Keratinocyte (primary cell): ENCODE data around the gene BBS7.

Source experiments
- CTCF ChIP-seq, 3 experiments: IDR thresholded peaks in 1 of 3; conservative IDR thresholded peaks in 1 of 3; optimal IDR thresholded peaks in 1 of 3; 2 replicates in 2 of 3; 3 replicates in 1 of 3; pipeline versions ENCODE3 to v1.5.1; 2011; ENCODE audit warnings: low read length in 3 of 3, mild to moderate bottlenecking in 3 of 3, moderate library complexity in 2 of 3, control low read depth in 1 of 3, inconsistent platforms in 1 of 3; ENCODE audit not compliant: insufficient read depth in 2 of 3; ENCODE audit errors: extremely low read depth in 1 of 3
- EZH2 ChIP-seq: IDR thresholded peaks from one replicate; pipeline ENCODE4 v1.6.1; 2012; ENCODE audit warnings: inconsistent platforms, mild to moderate bottlenecking, low read length, moderate library complexity

GRCh38 chr4:121898150-121898549, 27.9 kb upstream of the BBS7 start:
- TF ChIP-seq CTCF (optimal IDR thresholded peaks at IDR 0.05 in 1 of 3, IDR thresholded peaks at IDR 0.05 in 1 of 3, conservative IDR thresholded peaks at IDR 0.05 in 1 of 3; ENCODE audit: extremely low read depth in 1 of 3, insufficient read depth in 2 of 3, low read length in 3 of 3) (no peak), EZH2 (no peak)
